K562 (cell line): ENCODE results near the gene LRRC1.

Experiments used
- CTCF ChIP-seq, 3 experiments: IDR thresholded peaks in 2 of 3; conservative IDR thresholded peaks in 1 of 3; 2 replicates each; pipeline ENCODE4 v1.5.1; 2011 to 2012; ENCODE audit warnings: low read length in 3 of 3, mild to moderate bottlenecking in 3 of 3, control low read depth in 2 of 3, improper control_type of control experiment in 1 of 3, inconsistent platforms in 1 of 3, low read depth in 1 of 3, mixed read lengths in 1 of 3, moderate library complexity in 1 of 3; ENCODE audit not compliant: insufficient read depth in 2 of 3
- EZH2 ChIP-seq: IDR thresholded peaks from 2 replicates; pipeline ENCODE4 v1.6.1; 2012; ENCODE audit warnings: low read depth, mild to moderate bottlenecking, inconsistent platforms, low read length, borderline replicate concordance
- SMARCE1 ChIP-seq: fragments of 450-650 bp; IDR thresholded peaks from 2 replicates; pipeline ENCODE4 v1.7.1; 2016; ENCODE audit warnings: mild to moderate bottlenecking
- TBP ChIP-seq: optimal IDR thresholded peaks from 2 replicates; pipeline ENCODE3; 2011; ENCODE audit warnings: low read depth, low read length, improper control_type of control experiment
- ZFP36 ChIP-seq: fragments of 150-350 bp; IDR thresholded peaks from 2 replicates; pipeline ENCODE4 v1.6.1; 2018; ENCODE audit warnings: low read length, low read depth; ENCODE audit not compliant: partially characterized antibody

- TF ChIP-seq TBP = no peak
- no peak for TF ChIP-seq EZH2
- TF ChIP-seq SMARCE1 = no peak
- no peak for TF ChIP-seq ZFP36
- TF ChIP-seq CTCF (IDR thresholded peaks at IDR 0.05 in 2 of 3, conservative IDR thresholded peaks at IDR 0.05 in 1 of 3; ENCODE audit: insufficient read depth in 2 of 3, low read depth in 1 of 3, low read length in 3 of 3) = no peak
Measured at GRCh38 chr6:53851561-53851960, 56.8 kb downstream of the LRRC1 start.
